BLaER1 treated with 17β-estradiol and CSF1 and Interleukin-3, amounts not matched to agents 10 nM and 100 nM (cell line): ENCODE data around the gene SYNGAP1.
A peak's percentile ranks its signal among the peaks of the same experiment; 100 is the strongest.

ENCODE experiments used
- H3K27ac ChIP-seq, 11 experiments: shearing (Covaris generic); formaldehyde crosslinking; 2 replicates each; pipeline ENCODE4 v1.8.1; 2022
- H3K27me3 ChIP-seq, 11 experiments: shearing (Covaris generic); formaldehyde crosslinking; 2 replicates each; pipeline ENCODE4 v1.8.1; 2022
- H3K36me3 ChIP-seq, 11 experiments: shearing (Covaris generic); formaldehyde crosslinking; 2 replicates each; pipeline ENCODE4 v1.8.1; 2022
- H3K4me1 ChIP-seq, 10 experiments: shearing (Covaris generic); formaldehyde crosslinking; 2 replicates each; pipeline ENCODE4 v1.8.1; 2022
- H3K4me2 ChIP-seq, 11 experiments: shearing (Covaris generic); formaldehyde crosslinking; 2 replicates each; pipeline ENCODE4 v1.8.1; 2022
- H3K4me3 ChIP-seq, 10 experiments: shearing (Covaris generic); formaldehyde crosslinking; 2 replicates each; pipeline ENCODE4 v1.8.1; 2022
- H3K9ac ChIP-seq, 11 experiments: shearing (Covaris generic); formaldehyde crosslinking; 2 replicates each; pipeline ENCODE4 v1.8.1; 2022
- H3K9me3 ChIP-seq, 11 experiments: shearing (Covaris generic); formaldehyde crosslinking; replicated peaks in 1 of 11; 2 replicates each; pipeline ENCODE4 v1.8.1; 2022
- H4K20me1 ChIP-seq, 11 experiments: shearing (Covaris generic); formaldehyde crosslinking; 2 replicates each; pipeline ENCODE4 v1.8.1; 2022
- Cebpa-rat ChIP-seq, 11 experiments: shearing (Covaris generic); IDR thresholded peaks; 2 replicates each; pipeline ENCODE4 v1.8.1; 2022

Gene SYNGAP1

GRCh38 chr6:33454009-33454946 is 34.4 kb downstream of the SYNGAP1 start, which contains the start of gene ZBTB9:
ZBTB9 (plus strand) TSS chr6:33454576; CDS start chr6:33455101, 525 bp downstream.
- peak within 1 kb of the TSS; percentile 73 to 89 (median 82) for H3K4me3 ChIP-seq
- H3K27me3 ChIP-seq: no peaks in the 10 kb centered on the region
- H3K9me3 ChIP-seq: 0 out of 22 replicates have a peak, but pooled peaks cover 0 to 4% (median 0%) of the 10 kb centered on the region in 11 experiments
- H3K4me1 ChIP-seq: peaks cover 25 to 46% (median 34%) of the 10 kb centered on the region in 10 experiments
- peak within 1 kb of the TSS; percentile 88 to 98 (median 96) for H3K4me2 ChIP-seq
- H3K27ac ChIP-seq: peak within 1 kb of the TSS; percentile 37 to 79 (median 72); a peak in 21 of 22 replicates
- peaks cover 10 to 42% (median 33%) of the 10 kb centered on the region in 11 experiments for H3K36me3 ChIP-seq
- H3K9ac ChIP-seq: peak within 1 kb of the TSS; percentile 78 to 87 (median 84)
- H4K20me1 ChIP-seq: peaks cover 0 to 18% (median 0%) of the 10 kb centered on the region in 11 experiments; a peak in 4 of 22 replicates
- no peak for TF ChIP-seq Cebpa-rat (IDR thresholded peaks at IDR 0.05)

GRCh38 chr6:33455051-33455450 is 35.2 kb downstream of the SYNGAP1 start:
- Histone ChIP-seq H3K4me1 (peaks cover 24 to 39% (median 29%) of the 10 kb centered on the region in 10 experiments), H3K9me3 (0 out of 22 replicates have a peak, but pooled peaks cover 0 to 4% (median 0%) of the 10 kb centered on the region in 11 experiments), H3K4me3 (peak overlapping the region; percentile 73 to 89 (median 82)), H3K27me3 (no peaks in the 10 kb centered on the region), H3K27ac (peak overlapping the region in 10 of 11 experiments; percentile 69 to 79 (median 72); a peak in 19 of 22 replicates), H3K36me3 (peaks cover 10 to 34% (median 26%) of the 10 kb centered on the region in 11 experiments), H4K20me1 (peaks cover 0 to 18% (median 0%) of the 10 kb centered on the region in 11 experiments; a peak in 3 of 22 replicates), H3K4me2 (peak overlapping the region; percentile 88 to 98 (median 96)), H3K9ac (peak overlapping the region; percentile 78 to 87 (median 84))
- no peak for TF ChIP-seq Cebpa-rat (IDR thresholded peaks at IDR 0.05)

GRCh38 chr6:33456156-33456555 is 36.3 kb downstream of the SYNGAP1 start:
- no peak for TF ChIP-seq Cebpa-rat (IDR thresholded peaks at IDR 0.05)
- no peak overlapping the region for H3K4me3 ChIP-seq
- H3K4me1 ChIP-seq: peaks cover 15 to 28% (median 24%) of the 10 kb centered on the region in 10 experiments
- H3K9ac ChIP-seq: 0 out of 22 replicates have a peak overlapping the region, but pooled peaks of 1 of the 11 experiments have one; percentile 86
- H3K27me3 ChIP-seq: no peaks in the 10 kb centered on the region
- peaks cover 10 to 34% (median 24%) of the 10 kb centered on the region in 11 experiments for H3K36me3 ChIP-seq
- peaks cover 0 to 18% (median 0%) of the 10 kb centered on the region in 11 experiments; a peak in 3 of 22 replicates for H4K20me1 ChIP-seq
- peak overlapping the region in 2 of 11 experiments; percentile 92 to 96; a peak in 2 of 22 replicates for H3K4me2 ChIP-seq
- no peak overlapping the region for H3K27ac ChIP-seq
- 0 out of 22 replicates have a peak, but pooled peaks cover 0 to 4% (median 0%) of the 10 kb centered on the region in 11 experiments for H3K9me3 ChIP-seq

GRCh38 chr6:33458676-33459075 is 38.8 kb downstream of the SYNGAP1 start:
- Histone ChIP-seq H3K27me3 (no peaks in the 10 kb centered on the region), H3K27ac (no peak overlapping the region), H3K9me3 (0 out of 22 replicates have a peak, but pooled peaks cover 0 to 4% (median 0%) of the 10 kb centered on the region in 11 experiments), H3K4me3 (no peak overlapping the region), H3K36me3 (peaks cover 10 to 29% (median 22%) of the 10 kb centered on the region in 11 experiments), H3K9ac (no peak overlapping the region), H3K4me1 (peaks cover 8 to 17% (median 13%) of the 10 kb centered on the region in 10 experiments), H4K20me1 (peaks cover 0 to 18% (median 0%) of the 10 kb centered on the region in 11 experiments; a peak in 3 of 22 replicates), H3K4me2 (no peak overlapping the region)
- no peak for TF ChIP-seq Cebpa-rat (IDR thresholded peaks at IDR 0.05)

- H3K4me3 ChIP-seq: no peak overlapping the region
- no peak overlapping the region for H3K4me2 ChIP-seq
- peaks cover 10 to 29% (median 22%) of the 10 kb centered on the region in 11 experiments for H3K36me3 ChIP-seq
- H3K9ac ChIP-seq: no peak overlapping the region
- peaks cover 8 to 17% (median 13%) of the 10 kb centered on the region in 10 experiments for H3K4me1 ChIP-seq
- H3K27ac ChIP-seq: no peak overlapping the region
- no peak for TF ChIP-seq Cebpa-rat (IDR thresholded peaks at IDR 0.05)
- no peaks in the 10 kb centered on the region for H3K27me3 ChIP-seq
- H3K9me3 ChIP-seq: 0 out of 22 replicates have a peak, but pooled peaks cover 0 to 4% (median 0%) of the 10 kb centered on the region in 11 experiments
- H4K20me1 ChIP-seq: peaks cover 0 to 18% (median 0%) of the 10 kb centered on the region in 11 experiments; a peak in 3 of 22 replicates
Observed at GRCh38 chr6:33459226-33459625, 39.4 kb downstream of the SYNGAP1 start.

GRCh38 chr6:33466075-33466735 is 46.3 kb downstream of the SYNGAP1 start:
- no peak overlapping the region for H3K27ac ChIP-seq
- no peak overlapping the region for H3K4me3 ChIP-seq
- H4K20me1 ChIP-seq: no peaks in the 10 kb centered on the region
- TF ChIP-seq Cebpa-rat (IDR thresholded peaks at IDR 0.05): no peak
- H3K9ac ChIP-seq: no peak overlapping the region
- H3K4me1 ChIP-seq: no peaks in the 10 kb centered on the region
- H3K36me3 ChIP-seq: no peaks in the 10 kb centered on the region
- no peaks in the 10 kb centered on the region for H3K27me3 ChIP-seq
- H3K9me3 ChIP-seq: peaks cover 9 to 22% (median 14%) of the 10 kb centered on the region in 11 experiments; a peak in 18 of 22 replicates
- no peak overlapping the region for H3K4me2 ChIP-seq

- Histone ChIP-seq H3K36me3 (no peaks in the 10 kb centered on the region), H3K27ac (no peak overlapping the region)
- no peak for TF ChIP-seq Cebpa-rat (IDR thresholded peaks at IDR 0.05)
Observed at GRCh38 chr6:33467091-33467490, 47.2 kb downstream of the SYNGAP1 start.

GRCh38 chr6:33469661-33470060 is 49.8 kb downstream of the SYNGAP1 start:
- Histone ChIP-seq H3K9me3 (peaks cover 9 to 22% (median 14%) of the 10 kb centered on the region in 11 experiments; a peak in 18 of 22 replicates), H3K36me3 (no peaks in the 10 kb centered on the region), H3K27me3 (no peaks in the 10 kb centered on the region), H3K4me2 (no peak overlapping the region), H4K20me1 (no peaks in the 10 kb centered on the region), H3K4me3 (no peak overlapping the region), H3K4me1 (no peaks in the 10 kb centered on the region), H3K9ac (no peak overlapping the region), H3K27ac (no peak overlapping the region)
- no peak for TF ChIP-seq Cebpa-rat (IDR thresholded peaks at IDR 0.05)

More at GRCh38 chr6:33467091-33467490, 47.2 kb downstream of the SYNGAP1 start:
- no peaks in the 10 kb centered on the region for H4K20me1 ChIP-seq
- H3K4me3 ChIP-seq: no peak overlapping the region
- no peaks in the 10 kb centered on the region for H3K4me1 ChIP-seq
- no peak overlapping the region for H3K4me2 ChIP-seq
- H3K27me3 ChIP-seq: no peaks in the 10 kb centered on the region
- H3K9me3 ChIP-seq: peaks cover 9 to 22% (median 14%) of the 10 kb centered on the region in 11 experiments; a peak in 18 of 22 replicates
- H3K9ac ChIP-seq: no peak overlapping the region
